ENCODE results near the gene ARHGEF1. TPM values are rescaled to one million over a fixed set of nuclear protein-coding genes. Genes with fewer than 3 reads are reported as not detected.

The ARHGEF1 gene
- total RNA-seq, 2 donors from 2014 or later = 64.1 to 98.7 TPM

DNA sequence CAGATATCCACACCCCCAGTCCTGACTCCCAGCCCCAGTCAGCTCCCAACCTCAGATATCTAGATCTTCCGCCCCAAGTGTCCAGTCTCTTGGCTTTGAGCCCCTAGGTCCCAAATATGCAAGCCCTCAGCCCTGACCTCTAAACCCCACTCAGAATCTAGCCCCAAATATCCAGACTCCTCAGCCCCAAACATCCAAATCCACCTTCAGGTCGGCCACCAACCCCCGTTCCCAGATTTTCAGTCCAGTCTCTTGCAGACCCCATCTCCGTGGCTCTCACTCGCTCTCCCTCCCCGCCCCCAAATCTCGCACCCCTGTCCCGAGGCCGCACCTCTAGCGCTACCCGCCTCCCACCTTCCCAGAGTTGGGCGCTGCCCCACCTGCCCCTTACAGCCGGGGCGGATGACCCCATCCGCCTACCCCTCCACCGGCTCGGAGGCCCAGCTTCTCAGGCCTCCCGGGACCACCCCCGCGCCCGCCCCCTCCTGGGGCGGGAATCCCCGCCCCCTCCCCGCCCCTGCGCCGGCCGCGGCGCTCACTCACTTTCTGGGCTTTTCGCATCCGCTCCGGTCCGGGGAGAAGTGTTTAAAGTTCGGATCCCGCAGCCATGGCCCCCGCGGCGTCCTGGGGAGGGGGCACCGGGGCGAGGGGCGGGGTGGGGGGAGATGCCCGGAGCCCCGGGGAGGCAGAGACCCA lies 44.7 kb downstream of the ARHGEF1 start:
- TF ChIP-seq, protein P1, sequence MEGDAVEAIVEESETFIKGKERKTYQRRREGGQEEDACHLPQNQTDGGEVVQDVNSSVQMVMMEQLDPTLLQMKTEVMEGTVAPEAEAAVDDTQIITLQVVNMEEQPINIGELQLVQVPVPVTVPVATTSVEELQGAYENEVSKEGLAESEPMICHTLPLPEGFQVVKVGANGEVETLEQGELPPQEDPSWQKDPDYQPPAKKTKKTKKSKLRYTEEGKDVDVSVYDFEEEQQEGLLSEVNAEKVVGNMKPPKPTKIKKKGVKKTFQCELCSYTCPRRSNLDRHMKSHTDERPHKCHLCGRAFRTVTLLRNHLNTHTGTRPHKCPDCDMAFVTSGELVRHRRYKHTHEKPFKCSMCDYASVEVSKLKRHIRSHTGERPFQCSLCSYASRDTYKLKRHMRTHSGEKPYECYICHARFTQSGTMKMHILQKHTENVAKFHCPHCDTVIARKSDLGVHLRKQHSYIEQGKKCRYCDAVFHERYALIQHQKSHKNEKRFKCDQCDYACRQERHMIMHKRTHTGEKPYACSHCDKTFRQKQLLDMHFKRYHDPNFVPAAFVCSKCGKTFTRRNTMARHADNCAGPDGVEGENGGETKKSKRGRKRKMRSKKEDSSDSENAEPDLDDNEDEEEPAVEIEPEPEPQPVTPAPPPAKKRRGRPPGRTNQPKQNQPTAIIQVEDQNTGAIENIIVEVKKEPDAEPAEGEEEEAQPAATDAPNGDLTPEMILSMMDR (IDR thresholded peaks at IDR 0.05) = no peak
- Histone ChIP-seq H3K4me1 (peaks cover 5% of the 10 kb centered on the region), H3K27me3 (peaks cover 21% of the 10 kb centered on the region), H3K9ac (ENCODE audit: low read depth in 2 of 2, low read length in 2 of 2) (peak overlapping the region in 1 of 2 donors; percentile 34), H3K27ac (no peak overlapping the region), H3K9me3 (no peaks in the 10 kb centered on the region), H3K36me3 (no peaks in the 10 kb centered on the region), H3K4me3 (peak overlapping the region; percentile 42)
- intact Hi-C loops (cut with DNase I) = no loop called here
- DNase-seq = no peak

DNA sequence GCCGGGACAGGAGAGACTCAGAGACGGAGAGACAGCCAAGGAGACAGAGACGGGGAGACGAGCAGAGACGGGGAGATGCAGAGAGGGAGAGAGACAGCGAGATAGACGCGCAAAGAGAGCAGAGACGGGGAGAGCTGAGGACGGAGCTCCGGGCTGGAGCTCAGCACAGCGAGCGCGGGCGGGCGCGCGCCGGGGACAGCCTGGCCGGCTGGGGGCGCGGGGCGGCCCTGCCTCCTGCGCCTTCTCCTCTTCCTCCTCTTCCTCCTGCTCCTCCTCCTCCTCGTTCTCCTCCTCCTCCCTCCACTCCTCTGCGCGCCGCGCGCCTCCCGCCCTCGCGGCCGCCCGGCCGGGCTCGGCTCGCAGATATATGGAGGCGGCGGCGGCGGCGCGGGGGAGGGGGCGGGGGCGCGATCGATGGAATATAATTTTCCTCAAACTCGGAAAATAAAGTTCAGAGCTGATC lies 45.3 kb downstream of the ARHGEF1 start, which contains the start of gene ERFL:
Gene ERFL (minus strand): TSS at position 229 of the 463 bp plus-strand sequence. CDS start 15,530 bp downstream, outside the sequence.
- Histone ChIP-seq H3K27ac (no peak within 1 kb of the TSS), H3K36me3 (no peaks in the 10 kb centered on the region), H3K4me3 (peak within 1 kb of the TSS; percentile 42), H3K4me1 (peaks cover 5% of the 10 kb centered on the region), H3K9me3 (no peaks in the 10 kb centered on the region), H3K9ac (ENCODE audit: low read depth in 2 of 2, low read length in 2 of 2) (peak within 1 kb of the TSS; percentile 61 to 63), H3K27me3 (peaks cover 18% of the 10 kb centered on the region)
- TF ChIP-seq, protein P1 (IDR thresholded peaks at IDR 0.05) = no peak
- intact Hi-C loops (cut with DNase I) = no loop called here
- DNase-seq = peak; percentile 50

DNA sequence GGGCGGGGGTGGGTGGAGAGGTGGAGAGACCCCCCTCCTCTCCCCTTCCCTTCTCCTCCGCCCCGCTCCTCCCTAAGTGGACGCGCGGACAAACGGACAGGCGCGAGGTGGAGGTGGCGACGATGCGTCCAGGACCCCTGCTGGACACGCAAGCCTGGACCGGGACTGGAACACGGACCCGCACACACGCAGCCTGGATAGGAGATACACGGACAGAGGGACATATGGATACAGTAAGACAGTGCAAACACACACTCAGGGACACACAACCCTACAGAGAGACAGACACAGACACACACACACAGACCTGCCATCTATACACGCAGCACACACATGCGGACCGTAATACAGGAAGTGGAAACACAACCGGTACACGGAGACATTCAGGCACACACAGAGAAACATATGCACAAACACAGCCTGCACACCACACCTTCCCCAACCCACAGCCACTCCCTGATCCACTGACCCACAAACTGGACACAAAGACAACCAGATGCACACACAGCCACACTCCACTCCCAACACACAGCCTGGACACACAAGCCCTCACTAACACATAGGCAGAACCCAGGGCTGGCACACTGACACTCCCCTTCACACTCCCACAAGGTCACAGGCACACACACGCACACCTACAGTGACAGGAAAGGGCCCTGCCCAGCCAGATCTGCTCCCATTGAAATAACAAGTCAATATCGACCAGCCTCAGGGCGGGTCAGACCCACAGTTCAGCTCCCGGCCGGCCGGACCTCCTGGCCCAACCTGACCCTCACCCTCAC lies 46.0 kb downstream of the ARHGEF1 start:
- peak; percentile 47 for DNase-seq
- H3K9me3 ChIP-seq = no peaks in the 10 kb centered on the region
- H3K9ac ChIP-seq (ENCODE audit: low read depth in 2 of 2, low read length in 2 of 2) = peak overlapping the region; percentile 44 to 63
- TF ChIP-seq, protein P1 (IDR thresholded peaks at IDR 0.05) = no peak
- H3K36me3 ChIP-seq = no peaks in the 10 kb centered on the region
- peaks cover 5% of the 10 kb centered on the region for H3K4me1 ChIP-seq
- no peak overlapping the region for H3K27ac ChIP-seq
- peaks cover 18% of the 10 kb centered on the region for H3K27me3 ChIP-seq
- intact Hi-C loops (cut with DNase I) = no loop called here
- H3K4me3 ChIP-seq = peak overlapping the region; percentile 42

DNA sequence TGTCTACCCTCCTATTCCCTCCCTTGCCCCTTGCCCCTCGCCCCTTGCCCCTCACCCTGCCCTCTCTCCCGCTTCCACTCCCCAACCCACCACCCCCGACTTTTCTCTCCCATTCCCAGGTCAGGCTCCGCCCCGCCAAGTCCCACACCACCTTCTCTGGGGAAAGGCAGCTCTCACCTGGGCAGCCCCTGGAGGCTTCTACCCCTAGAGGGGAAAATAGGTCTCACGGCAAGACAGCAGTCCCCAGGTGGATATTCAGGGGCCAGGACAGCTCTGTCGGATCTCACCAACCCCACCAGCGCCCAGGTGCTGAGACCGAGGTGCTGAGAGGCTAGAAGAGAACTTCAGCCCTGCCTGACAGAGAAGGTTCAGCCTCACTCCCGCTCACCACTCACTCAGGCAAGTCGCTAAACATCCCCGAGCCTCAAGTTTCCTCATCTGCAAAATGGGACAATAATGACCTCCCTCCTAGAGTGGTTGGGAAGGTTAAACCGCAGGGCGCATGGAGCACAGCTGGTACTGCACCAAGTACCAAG lies 46.6 kb downstream of the ARHGEF1 start:
- Histone ChIP-seq H3K9me3 (no peaks in the 10 kb centered on the region), H3K27ac (no peak overlapping the region), H3K36me3 (no peaks in the 10 kb centered on the region), H3K4me3 (no peak overlapping the region), H3K4me1 (peaks cover 5% of the 10 kb centered on the region), H3K27me3 (peaks cover 18% of the 10 kb centered on the region), H3K9ac (ENCODE audit: low read depth in 2 of 2, low read length in 2 of 2) (no peak overlapping the region)
- DNase-seq = no peak
- intact Hi-C loops (cut with DNase I) = no loop called here
- TF ChIP-seq, protein P1 (IDR thresholded peaks at IDR 0.05) = no peak

DNA sequence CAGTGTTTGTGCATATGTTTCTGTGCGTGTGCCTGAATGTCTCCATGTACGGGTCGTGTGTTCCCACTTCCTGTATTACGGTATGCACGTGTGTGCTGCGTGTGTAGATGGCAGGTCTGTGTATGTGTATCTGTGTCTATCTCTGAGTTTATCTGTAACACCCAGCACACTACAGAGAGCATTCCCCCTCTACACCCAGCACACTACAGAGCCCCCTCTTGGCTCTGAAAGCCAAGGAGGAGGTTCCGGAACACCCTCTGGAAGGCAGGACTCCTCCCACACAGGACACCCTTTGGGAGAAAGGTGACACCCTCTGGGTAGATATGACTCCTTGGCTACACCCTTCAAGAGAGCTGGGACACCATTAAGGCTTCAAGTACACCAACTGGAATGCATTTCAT lies 47.3 kb downstream of the ARHGEF1 start:
- no peak for DNase-seq
- Histone ChIP-seq H3K4me1 (peaks cover 5% of the 10 kb centered on the region), H3K9me3 (no peaks in the 10 kb centered on the region), H3K36me3 (no peaks in the 10 kb centered on the region), H3K4me3 (no peak overlapping the region), H3K27me3 (peaks cover 18% of the 10 kb centered on the region), H3K27ac (no peak overlapping the region), H3K9ac (ENCODE audit: low read depth in 2 of 2, low read length in 2 of 2) (peak overlapping the region in 1 of 2 donors; percentile 6)
- TF ChIP-seq, protein P1 (IDR thresholded peaks at IDR 0.05) = no peak
- intact Hi-C loops (cut with DNase I) = no loop called here

Measured in colonic mucosa (tissue), 4 donors.